ENCODE data around the gene TRPT1.
A peak's percentile ranks its signal among the peaks of the same experiment; 100 is the strongest.

- TF ChIP-seq CTCF (conservative IDR thresholded peaks at IDR 0.05; ENCODE audit: low read depth in 2 of 2): peak; percentile 43 to 45
- peak; percentile 89 for TF ChIP-seq POLR2AphosphoS5 (IDR thresholded peaks at IDR 0.05; ENCODE audit: low read depth)
- no peak; the same call in 1 of the 2 replicates for TF ChIP-seq CREB1 (CRISPR knock-in tag; IDR thresholded peaks at IDR 0.05; ENCODE audit: low read depth)
- no peak for TF ChIP-seq EZH2phosphoT487 (IDR thresholded peaks at IDR 0.05; ENCODE audit: unreplicated experiment)
- TF ChIP-seq REST (IDR thresholded peaks at IDR 0.05; ENCODE audit: unreplicated experiment): no peak
- TF ChIP-seq EZH2 (IDR thresholded peaks at IDR 0.05; ENCODE audit: low read depth, unreplicated experiment): no peak
- no peak for TF ChIP-seq STAT1 (IDR thresholded peaks at IDR 0.05; ENCODE audit: unreplicated experiment)
- no peak for TF ChIP-seq JUNB (IDR thresholded peaks at IDR 0.05; ENCODE audit: unreplicated experiment)
- no peak for TF ChIP-seq ZNF331 (CRISPR knock-in tag; IDR thresholded peaks at IDR 0.05; ENCODE audit: low read depth)
These were observed at the start of gene TRPT1, which contains the start of gene NUDT22 for GRCh38 chr11:64225608-64226506.
